HG03025 (cell line): ENCODE results near the gene RPL18.
"Not testable (repeated sequence)": the region's sequence is repeated elsewhere in the genome, so short reads cannot be mapped to it uniquely, and the experiment has no call there.

Experiments used
- ATAC-seq: cut with Tn5 transposase; IDR thresholded peaks from one replicate; pipeline ENCODE4 v1.9.1; 2021; ENCODE audit warnings: mild to moderate bottlenecking, moderate library complexity; ENCODE audit not compliant: unreplicated experiment, low FRiP score

The RPL18 gene

DNA sequence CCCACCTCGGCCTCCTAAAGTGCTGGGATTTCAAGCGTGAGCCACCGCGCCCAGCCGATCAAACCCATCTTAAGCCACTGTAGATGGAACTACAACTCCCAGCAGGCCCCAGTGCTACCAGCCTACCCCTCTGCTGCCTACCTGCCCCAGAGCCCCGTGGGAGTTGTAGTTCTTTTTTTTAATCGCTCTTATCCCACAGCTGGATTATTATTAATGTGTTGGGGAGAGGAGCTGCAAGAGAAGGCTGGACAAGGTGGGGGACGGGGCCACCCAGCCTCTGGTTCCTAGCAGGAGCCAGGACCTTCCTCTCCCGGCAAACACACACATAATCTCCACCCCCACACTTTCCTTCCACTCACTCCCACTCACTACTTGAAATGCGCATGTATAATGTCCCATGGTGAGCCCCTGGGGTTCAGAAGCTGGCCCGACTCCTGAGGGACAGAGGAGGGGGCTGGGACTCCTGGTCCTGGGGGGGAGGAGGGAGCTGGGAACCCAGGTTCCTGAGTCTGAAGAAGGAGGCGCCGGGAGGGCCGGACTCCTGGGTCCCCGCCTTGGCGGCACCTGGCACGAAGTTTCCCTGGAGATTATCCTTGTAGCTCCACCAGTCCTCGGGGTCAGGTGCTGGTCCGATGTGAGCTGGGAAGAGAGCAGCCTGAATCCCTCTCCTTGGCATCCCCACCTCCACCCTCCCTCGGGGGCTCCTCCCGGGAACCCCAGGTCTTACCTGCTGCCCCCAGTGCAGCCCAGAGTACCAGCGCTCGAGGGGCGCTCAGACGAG, 26.1 kb upstream of the RPL18 start:
- ATAC-seq = no peak

DNA sequence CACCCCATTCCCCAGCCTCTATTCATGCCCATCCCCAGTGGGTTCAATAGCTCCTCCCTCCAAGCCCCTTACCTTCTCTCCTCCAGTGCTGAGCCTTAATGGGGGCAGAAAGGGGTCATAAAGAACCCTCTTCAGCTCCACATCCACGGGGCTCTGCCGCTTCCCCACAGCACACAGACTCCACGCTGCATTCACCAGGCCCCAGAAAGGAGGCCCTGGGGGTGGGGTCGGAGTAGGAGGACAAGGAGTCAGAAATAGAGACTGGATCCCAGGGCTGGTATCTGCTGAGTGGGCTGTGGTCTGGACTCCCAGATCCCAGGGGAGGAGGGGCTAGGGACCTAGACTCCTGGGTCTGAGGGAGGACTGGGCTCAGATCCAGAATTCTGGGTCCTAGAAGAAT, 25.4 kb upstream of the RPL18 start:
- no peak for ATAC-seq

DNA sequence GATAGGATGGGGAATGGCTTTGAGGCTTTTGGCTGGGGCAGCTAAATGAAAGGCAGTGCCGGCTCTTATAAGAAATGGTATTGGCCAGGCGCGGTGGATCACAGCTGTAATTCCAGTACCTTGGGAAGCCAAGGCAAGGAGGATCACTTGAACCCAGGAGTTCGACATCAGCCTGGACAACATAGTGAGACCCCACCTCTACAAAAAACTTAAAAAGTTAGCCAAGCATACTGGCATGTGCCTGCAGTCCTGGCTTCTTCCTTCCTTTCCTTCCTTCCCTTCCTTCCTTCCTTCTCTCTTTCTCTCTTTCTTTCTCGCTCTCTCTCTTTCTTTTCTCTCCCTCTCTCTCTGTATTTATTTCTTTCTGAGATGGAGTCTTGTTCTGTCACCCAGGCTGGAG, 23.9 kb upstream of the RPL18 start:
- ATAC-seq = no peak

DNA sequence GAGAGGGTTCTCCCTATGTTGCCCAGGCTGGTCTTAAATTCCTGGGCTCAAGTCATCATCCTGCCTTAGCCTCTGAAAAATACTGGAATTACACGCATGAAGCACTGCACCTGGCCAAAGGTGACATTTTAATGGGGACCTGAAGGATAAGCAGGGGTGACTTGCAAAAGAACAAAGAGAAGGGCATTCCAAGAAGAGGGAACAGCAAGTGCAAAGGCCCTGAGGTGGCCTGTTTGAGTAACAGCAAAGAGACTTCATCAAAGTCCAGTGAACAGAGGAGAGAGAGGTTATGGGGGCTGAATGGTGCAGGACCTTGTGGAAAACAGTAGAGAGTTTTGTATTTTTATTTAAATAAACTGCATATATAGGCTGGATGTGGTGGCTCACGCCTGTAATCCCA, 22.9 kb upstream of the RPL18 start:
- no peak for ATAC-seq

DNA sequence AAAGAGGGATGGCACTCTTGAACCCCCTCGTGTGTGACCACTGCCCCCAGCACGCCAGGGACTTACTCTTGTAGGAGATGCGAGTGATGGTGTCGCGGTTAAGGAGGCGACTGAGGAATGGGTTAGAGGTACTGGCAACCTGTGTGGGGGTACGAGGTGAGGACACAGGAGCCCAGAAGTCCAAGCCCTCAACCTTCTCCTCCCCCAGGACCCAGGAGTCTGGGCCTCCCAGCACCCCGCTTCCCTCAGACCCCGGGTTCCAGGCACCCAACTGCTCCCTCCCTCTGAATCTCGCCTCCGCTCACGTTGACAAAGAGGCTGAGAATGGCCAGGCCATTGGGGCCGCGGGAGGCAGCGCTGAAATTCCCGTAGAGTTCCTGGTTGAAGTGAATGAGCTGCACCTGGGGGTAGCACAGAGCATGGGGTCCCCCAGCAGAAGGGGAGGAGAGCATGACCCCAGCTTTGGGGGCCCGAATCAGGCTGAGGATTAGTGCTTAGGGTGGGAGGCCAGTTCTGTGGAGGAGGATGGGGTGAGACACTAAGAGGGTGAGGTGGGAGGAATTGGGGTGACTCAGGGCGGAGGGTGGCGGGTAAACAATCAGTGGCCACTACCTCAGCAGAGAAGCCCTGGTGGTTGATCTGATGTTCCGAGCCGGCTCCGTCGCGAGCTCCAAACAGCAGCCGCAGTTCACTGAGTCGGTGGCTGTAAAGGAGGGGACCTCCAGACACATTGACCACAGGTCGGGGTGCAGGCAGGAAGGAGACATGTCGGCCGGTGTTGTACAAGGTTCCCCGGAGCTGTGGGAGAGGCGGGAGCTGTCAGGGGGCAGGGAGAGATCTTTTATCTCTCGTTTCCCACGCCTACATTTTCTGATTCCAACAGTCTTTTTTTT, 20.8 kb upstream of the RPL18 start:
- no peak for ATAC-seq

DNA sequence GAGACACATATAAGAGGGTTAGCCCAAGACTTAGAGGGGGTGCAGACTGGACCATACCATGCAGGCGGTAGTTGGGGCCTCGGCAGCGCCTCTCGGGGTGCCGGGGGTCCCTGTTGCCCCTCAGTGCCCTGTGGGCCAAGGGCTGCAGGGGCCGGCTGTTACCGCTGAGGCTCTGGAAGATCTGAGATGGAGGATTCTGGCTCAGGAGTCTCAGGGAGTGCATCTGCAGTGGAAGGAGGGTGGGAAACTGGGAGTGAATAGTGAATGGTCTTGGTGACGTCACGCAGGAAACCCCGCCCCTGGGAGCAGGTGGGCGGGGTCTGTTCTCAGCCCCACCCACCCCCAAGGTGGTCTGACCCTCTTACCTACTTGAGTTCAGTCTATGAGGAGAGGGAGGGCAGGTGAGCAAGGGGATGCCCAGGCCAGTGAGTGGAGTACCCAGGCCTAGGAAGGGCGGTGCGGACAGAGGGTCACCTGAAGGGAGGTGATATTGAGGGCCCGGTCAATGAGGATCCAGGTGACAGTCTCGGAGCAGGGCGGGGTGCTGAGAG, 19.9 kb upstream of the RPL18 start:
- no peak for ATAC-seq

DNA sequence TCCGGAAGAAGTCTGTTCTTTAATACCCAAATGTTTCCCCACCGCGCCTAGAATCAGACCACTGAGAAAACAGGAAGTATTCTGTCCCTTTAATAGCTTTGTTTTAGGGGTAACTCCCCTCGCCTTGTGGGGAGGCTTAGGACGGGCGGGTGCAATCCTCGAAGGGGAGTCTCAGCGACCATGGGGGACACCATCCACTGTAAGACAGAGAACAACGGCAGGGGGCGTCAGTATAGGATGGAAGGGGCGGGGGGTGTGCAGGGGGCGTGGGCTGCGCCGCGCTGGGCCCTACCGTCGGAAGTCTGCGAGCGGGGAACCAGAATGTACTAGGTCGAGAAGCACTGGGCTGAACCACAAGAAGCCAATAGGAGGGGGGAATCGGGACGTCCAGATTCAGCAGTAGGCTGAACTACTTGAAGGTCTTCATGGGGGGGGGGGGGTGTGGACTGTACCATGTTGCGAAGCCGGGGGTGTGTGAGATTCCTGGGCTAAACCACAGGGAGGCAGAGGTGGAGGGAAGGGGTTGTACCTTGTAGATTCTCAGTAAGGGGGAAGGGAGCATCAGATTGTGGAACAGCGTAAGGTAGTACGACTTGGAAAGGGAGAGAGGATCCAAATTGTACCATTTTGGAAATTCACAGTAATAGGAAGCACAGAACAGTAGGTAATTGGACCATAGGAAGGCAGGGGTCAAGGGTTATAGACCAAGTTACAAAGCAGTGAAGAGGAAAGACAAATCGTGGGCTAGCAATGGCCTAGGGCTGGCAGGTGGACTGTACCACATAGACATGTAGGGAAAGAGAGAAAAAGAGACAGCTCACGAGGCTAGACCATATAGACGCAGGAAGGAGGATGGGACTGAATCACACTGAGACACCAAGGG, 19.2 kb upstream of the RPL18 start:
- ATAC-seq = peak; percentile 7

DNA sequence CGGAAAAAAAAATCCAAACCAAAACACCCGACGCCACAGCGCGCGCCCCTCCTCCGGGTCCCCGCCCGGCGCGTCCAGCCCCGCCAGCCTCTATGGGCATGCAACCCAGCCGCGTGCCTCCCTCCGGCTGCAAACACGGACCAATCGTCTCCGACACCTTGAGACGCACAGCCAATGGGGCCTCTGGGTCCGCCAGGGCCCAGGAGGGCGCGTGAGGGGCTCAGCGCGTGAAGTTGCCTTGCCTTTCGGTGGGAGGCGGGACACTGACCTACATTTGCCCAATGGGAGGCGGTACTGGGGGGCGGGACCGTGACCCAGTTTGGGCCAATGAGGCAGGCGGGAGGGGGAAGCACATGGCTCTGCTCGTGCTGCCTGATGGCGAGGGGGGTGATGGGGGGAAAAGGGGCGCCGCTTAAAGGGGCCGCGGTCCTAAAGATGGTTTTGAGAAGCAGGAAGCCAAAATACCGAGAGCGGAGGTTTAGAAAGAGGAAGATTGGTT, 18.5 kb upstream of the RPL18 start:
- ATAC-seq = peak; percentile 60

DNA sequence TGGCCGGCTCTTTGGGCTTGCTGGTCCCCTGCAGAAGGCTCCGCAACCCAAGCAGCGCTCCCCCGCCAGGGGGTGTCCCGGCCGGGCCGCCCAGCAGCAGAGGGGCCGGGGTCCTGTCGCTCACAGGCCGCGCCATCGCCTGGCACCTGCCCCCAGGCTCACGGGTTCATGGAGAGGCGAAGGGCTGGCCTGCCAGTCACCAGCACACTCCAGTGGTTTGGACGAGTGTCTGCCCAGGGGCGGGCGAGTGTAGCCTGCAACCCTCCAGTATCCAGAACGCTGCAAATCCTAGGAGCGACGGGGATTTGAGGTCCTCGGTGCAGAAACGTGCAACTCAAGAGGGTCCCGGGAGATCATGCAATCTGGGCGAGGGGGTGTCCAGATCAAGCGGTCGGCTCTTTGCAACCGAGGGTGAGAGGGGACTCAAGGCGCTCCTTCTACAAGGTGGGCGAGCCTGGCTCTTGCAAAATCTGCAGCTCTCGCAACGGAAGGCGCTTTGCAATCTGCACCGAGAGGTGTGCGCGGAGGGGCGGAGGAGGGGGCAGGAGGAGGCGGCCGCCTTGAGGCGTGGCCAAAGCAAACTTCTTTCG, 18.0 kb upstream of the RPL18 start, which contains the start of gene DBP:
TSS of gene DBP (minus strand) at position 521 of the 590 bp plus-strand sequence. CDS start at position 136, 385 bp downstream.
- no peak for ATAC-seq

DNA sequence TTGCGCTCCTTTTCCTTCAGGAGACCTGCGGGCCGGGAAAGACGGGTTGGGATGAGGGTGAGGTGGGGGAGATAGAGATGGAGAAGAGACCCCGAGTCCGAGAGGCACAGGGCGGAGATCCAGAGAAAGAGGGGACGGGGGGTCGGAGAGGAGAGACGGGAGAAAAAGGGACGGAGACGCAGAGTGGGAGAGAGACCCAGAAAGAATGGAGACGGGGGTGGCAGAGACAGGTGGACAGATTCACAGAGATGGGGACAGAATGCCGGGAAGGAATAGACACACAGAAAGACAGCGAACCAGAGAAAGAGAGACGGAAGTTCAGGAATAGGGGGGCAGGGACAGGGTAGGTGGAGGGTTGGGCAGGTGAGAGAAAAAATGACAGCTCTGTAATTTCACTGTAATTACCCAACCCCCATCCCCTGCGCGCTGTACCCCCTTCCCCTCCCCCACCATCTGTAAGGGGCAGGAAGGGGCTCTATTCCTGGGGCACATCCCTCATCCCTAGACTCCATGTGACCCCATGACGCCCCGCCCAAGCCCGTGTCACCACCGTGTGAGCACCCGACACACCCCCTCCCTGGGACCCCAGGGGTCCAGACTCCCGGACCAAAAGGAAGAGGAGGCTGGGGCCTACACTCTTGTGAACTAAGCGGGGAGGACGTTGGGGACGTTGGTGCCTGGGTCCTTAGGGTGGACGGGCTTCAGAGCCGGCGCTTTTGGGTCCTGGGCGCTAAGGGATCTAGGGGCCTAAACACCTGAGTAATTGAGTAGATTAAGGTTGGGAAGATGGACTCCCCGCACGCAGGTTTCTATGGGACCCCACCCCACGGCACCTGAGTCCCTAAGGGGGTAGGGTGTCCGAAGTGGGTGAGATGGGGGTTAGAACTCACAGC, 17.2 kb upstream of the RPL18 start:
- no peak for ATAC-seq

DNA sequence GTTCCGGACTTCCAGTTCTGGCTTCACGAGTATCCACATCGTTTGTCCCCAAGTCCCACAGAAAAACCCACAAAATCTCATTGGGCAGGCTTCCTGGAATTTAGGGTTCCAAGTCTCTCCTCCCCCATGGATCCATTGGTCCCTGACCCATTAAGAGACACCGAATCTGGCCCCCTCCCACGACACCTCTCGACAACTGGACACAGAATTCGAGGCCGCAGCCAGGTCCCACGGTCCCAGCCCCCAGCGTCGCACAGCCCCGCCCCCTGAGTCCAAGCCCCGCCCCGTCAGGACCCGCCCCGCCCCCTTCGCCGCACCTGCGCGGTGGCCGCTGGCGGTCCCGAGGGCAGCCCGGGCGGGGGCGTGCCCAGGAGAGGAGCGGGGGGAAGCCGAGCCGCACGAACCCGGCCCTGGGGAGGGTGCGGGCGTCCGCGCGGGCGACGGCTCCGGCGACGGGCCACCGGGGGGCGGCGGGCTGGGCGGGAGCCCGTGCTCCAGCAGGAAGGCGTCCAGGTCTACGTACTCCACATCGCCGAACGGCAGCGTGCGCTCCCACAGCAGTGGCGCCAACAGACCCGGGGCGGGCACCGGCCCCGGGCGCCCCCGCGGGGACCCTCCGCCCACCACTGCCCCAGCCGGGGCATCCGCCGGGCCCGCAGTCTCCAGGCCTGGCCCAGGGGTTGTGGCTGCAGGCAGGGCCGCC, 16.4 kb upstream of the RPL18 start:
- no peak for ATAC-seq

DNA sequence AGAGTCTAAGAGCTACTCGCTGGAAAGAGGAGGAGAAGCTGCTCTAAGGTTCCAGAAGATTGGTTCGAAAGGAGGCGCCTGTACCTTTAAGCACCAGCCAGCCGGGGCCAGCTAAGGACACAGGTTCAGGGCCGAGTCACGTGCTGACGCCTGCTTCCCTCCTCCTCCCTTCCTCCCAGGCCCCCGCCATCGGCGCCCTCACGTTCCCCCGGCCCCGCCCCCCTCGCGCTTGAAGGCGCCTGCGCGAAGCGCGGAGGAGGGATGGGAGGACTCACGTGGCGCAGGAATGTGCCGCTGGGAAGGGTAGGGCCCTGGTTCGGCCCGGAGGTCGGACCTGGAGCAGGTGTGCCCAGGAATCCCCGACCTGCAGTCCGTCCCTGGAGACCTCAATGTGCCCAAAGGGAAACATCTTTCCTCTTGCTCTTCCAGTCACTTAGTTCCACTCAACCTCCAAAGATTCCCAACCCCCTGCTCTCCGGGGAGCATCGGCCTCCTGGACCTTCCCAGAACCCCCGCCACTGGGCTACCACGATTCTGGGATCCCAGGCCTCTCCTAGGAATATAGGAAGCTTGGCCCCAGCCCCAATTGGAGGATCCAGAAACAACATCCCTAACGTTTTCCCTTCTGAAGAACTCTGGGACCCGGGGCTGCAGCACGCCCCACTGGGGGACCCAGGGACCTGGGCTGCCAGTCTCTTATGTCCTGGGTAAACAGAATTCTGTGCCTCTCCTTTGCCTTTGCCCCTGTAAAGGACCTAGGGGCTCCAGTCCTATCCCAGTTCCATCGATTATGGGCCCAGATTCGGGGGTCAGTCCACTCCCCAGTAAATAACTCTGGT, 15.7 kb upstream of the RPL18 start:
- ATAC-seq = peak; percentile 24

DNA sequence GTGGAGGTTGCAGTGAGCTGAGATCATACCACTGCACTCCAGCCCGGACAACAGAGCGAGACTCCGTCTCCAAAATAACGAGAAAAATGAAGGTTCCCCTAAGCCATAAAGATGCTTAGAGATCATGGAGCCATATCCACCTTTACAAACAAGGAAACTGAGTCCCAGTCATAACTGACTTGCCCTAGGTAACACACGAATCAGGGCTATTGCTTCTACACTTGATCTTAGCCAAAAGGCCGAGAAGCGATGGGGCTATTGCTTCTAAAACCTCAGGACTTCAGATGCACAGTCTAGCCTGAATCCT, 15.0 kb upstream of the RPL18 start:
- no peak for ATAC-seq

DNA sequence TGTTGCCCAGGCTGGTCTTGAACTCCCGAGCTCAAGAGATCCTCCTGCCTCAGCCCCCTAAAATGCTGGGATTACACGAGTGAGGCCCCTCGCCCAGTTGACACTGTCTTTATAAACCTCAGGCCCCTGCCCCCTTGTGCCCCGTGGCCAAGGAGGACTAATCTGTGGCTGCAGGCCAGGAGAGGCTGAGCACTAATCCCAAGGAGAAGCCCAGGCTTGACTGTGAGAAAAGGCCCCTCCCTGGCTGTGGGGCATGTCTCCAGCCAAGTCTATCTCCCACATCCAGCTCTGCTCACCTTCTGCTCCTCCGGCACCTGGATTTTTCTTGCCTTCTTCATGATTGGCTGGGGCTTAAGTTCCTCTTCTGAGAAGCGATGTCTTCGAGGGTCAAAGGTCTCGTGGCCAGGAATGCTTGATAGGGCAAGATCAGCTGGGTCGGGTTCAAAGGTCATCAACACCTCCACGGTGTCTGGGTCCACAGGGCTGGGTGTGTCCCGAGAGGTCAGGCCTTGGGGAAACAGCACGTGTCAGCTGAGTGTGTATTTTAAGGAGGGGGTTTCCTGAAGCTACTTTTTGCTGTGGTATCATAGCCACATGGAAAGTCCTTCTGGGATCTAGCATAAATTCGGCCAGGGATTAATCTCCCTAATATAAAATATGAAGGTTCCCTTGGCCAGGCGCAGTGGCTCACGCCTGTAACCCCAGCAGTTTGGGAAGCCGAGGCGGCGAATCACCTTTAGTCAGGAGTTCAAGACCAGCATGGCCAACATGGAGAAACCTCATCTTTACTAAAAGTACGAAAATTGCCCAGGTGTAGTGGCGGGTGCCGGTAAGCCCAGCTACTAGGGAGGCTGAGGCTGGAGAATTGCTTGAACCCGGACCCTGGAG, 14.4 kb upstream of the RPL18 start:
- no peak for ATAC-seq

DNA sequence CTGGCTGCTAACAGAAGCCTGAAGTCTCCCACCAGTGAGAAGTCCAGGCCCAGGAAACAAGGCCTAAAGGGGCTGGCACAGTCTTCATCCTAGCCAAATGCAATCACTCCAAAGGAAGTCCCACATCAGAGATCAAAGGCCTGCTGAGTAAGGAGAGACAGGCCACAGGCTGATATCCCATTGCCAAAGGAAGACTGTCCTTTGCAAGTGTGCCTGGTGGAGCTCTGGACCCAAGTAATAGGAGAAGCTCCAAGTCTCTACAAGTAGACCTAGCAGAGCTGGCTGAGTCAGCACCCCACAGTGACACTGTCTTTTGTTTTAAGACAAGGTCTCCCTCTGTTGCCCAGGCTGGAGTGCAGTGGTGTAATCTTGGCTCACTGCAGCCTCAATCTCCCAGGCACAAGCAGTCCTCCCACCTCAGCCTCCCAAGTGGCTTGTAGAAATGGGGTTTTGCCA, 13.7 kb upstream of the RPL18 start:
- ATAC-seq = no peak

DNA sequence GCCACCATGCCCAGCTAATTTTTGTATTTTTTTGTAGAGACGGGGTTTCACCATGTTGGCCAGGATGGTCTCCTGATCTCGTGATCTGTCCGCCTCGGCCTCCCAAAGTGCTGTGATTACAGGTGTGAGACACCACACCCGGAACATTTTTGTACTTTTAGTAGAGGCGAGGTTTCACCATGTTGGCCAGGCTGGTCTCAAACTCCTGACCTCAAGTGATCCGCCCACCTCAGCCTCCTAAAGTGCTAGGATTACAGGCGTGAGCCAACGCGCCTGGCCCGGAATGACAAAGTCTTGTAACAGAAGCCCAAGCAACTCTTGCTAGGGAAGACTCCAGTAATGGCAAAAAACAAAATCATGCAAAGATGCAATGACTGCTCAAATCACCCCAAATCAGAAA, 13.3 kb upstream of the RPL18 start:
- not testable (repeated sequence) for ATAC-seq
